HepG2 (cell line): ENCODE measurements around the gene CPB2. TPM values are rescaled to one million over a fixed set of nuclear protein-coding genes. Genes with fewer than 3 reads are reported as not detected.

Experiments
- ATAC-seq: fragments of 200-7000 bp; cut with Tn5 transposase; 3 replicates; pipeline ENCODE4 v1.9.1; 2020; ENCODE audit warnings: mild to moderate bottlenecking, moderate library complexity
- BruUV-seq: library from RNA; stranded (reverse); fragments of 400-500 nt; replicated peaks from 2 replicates; lab custom pipeline; 2021; lab: Mats Ljungman, UMichigan
- CTCF ChIA-PET: fragments of 300-600 bp; formaldehyde crosslinking; extraction: SDS; loops from one replicate; lab custom pipeline; 2021; ENCODE audit warnings: low total read pairs, inconsistent platforms, low intra/inter-chr PET ratio; lab: Yijun Ruan, JAX
- POLR2A ChIA-PET: fragments of 350-600 bp; sonication (Branson Sonifier 250); formaldehyde crosslinking; loops from one replicate; lab custom pipeline; 2020; ENCODE audit warnings: antibody characterized with exemption, inconsistent platforms; lab: Yijun Ruan, JAX
- DNase-seq: peaks from one replicate; pipeline ENCODE4 v3.0.0-alpha.2; 2015; ENCODE audit warnings: low spot score
- FAIRE-seq: peaks from 3 replicates; lab custom pipeline; 2011; peaks lifted over from hg19 to GRCh38; lab: Jason Lieb, UNC
- H2AFZ ChIP-seq: one replicate; pipeline ENCODE4 v1.6.1; 2011; ENCODE audit warnings: low read length, inconsistent platforms
- H3K27ac ChIP-seq: fragments of 300-600 bp; 3 replicates; pipeline ENCODE4 v1.8.0; 2011; ENCODE audit warnings: mixed run types, mild to moderate bottlenecking, mixed read lengths, low read length, inconsistent platforms; ENCODE audit not compliant: insufficient read depth; ENCODE audit errors: extremely low read length
- H3K27me3 ChIP-seq, 2 experiments: fragments of 200-600 bp in 1 of 2; 2 replicates in 1 of 2; 3 replicates in 1 of 2; pipeline versions ENCODE4 v1.6.0 to v1.8.0; 2011; ENCODE audit warnings: low read length in 2 of 2, mild to moderate bottlenecking in 2 of 2, moderate library complexity in 2 of 2, inconsistent platforms in 1 of 2; ENCODE audit not compliant: insufficient read depth in 2 of 2, control insufficient read depth in 1 of 2
- H3K36me3 ChIP-seq, 2 experiments: fragments of 200-600 bp in 1 of 2; replicated peaks in 1 of 2; 2 replicates in 1 of 2; 3 replicates in 1 of 2; pipeline versions ENCODE4 v1.5.1 to v1.8.0; 2011; ENCODE audit warnings: low read length in 2 of 2, inconsistent platforms in 1 of 2; ENCODE audit not compliant: insufficient read depth in 2 of 2, control insufficient read depth in 1 of 2
- H3K4me1 ChIP-seq: 2 replicates; pipeline ENCODE4 v1.5.1; 2012; ENCODE audit warnings: low read length, inconsistent platforms; ENCODE audit not compliant: insufficient read depth
- H3K4me2 ChIP-seq: 2 replicates; pipeline ENCODE4 v1.6.0; 2011; ENCODE audit warnings: low read depth, low read length, inconsistent platforms
- H3K4me3 ChIP-seq, 3 experiments: fragments of 200-600 bp in 1 of 3; sonication (generic), shearing (Covaris generic) in 1 of 3; replicated peaks in 1 of 3; 2 replicates each; pipeline ENCODE4 v1.5.1; 2011 to 2016; ENCODE audit warnings: low read length in 3 of 3, inconsistent platforms in 2 of 3, low read depth in 2 of 3, mild to moderate bottlenecking in 2 of 3, control low read depth in 1 of 3, mixed read lengths in 1 of 3; ENCODE audit not compliant: insufficient read depth in 1 of 3
- H3K79me2 ChIP-seq: one replicate; pipeline ENCODE4 v1.6.1; 2011; ENCODE audit warnings: low read length, inconsistent platforms; ENCODE audit not compliant: insufficient read depth
- H3K9ac ChIP-seq: 2 replicates; pipeline ENCODE4 v1.6.0; 2011; ENCODE audit warnings: mild to moderate bottlenecking, low read depth, low read length, inconsistent platforms; ENCODE audit not compliant: insufficient read depth
- H3K9me3 ChIP-seq: 2 replicates; pipeline ENCODE4 v1.5.1; 2012; ENCODE audit warnings: mild to moderate bottlenecking, low read length
- H4K20me1 ChIP-seq: 2 replicates; pipeline ENCODE4 v1.6.0; 2011; ENCODE audit warnings: inconsistent platforms, mild to moderate bottlenecking, low read length, moderate library complexity; ENCODE audit not compliant: insufficient read depth
- DMAP1 ChIP-seq: IDR thresholded peaks from 2 replicates; pipeline ENCODE4 v1.6.1; 2016
- ETV5 ChIP-seq: IDR thresholded peaks from 2 replicates; pipeline ENCODE4 v1.6.1; 2018; ENCODE audit warnings: missing biosample characterization, missing genetic modification reagents, inconsistent platforms, borderline replicate concordance
- GTF2F1 ChIP-seq: fragments of 150-350 bp; IDR thresholded peaks from 2 replicates; pipeline ENCODE4 v1.6.1; 2014; ENCODE audit warnings: low read length
- KLF9 ChIP-seq: IDR thresholded peaks from 2 replicates; pipeline ENCODE4 v1.6.1; 2016; ENCODE audit warnings: low read depth
- MXD4 ChIP-seq: IDR thresholded peaks from 2 replicates; pipeline ENCODE4 v1.6.1; 2016; ENCODE audit warnings: mild to moderate bottlenecking, missing biosample characterization, missing genetic modification reagents
- NCOA2 ChIP-seq: sonication (generic); formaldehyde crosslinking; IDR thresholded peaks from 2 replicates; pipeline ENCODE4 v1.8.0; 2022; ENCODE audit warnings: inconsistent platforms
- PAF1 ChIP-seq: IDR thresholded peaks from 2 replicates; pipeline ENCODE4 v1.6.1; 2016; ENCODE audit warnings: missing genetic modification reagents, missing compliant biosample characterization
- PPARG ChIP-seq: conservative IDR thresholded peaks from 2 replicates; pipeline ENCODE4 v1.6.1; 2016; ENCODE audit warnings: missing biosample characterization, missing genetic modification reagents
- PTBP1 ChIP-seq: fragments of 200-400 bp; formaldehyde crosslinking; IDR thresholded peaks from 2 replicates; pipeline ENCODE4 v1.6.1; 2018; ENCODE audit warnings: low read length, low read depth; ENCODE audit not compliant: poor library complexity, severe bottlenecking
- RARG ChIP-seq: sonication (generic); formaldehyde crosslinking; IDR thresholded peaks from 2 replicates; pipeline ENCODE4 v1.4.0; 2020; ENCODE audit warnings: low read depth, mild to moderate bottlenecking, missing genetic modification reagents
- SMARCC2 ChIP-seq: fragments of 450-650 bp; IDR thresholded peaks from 2 replicates; pipeline ENCODE4 v1.6.1; 2017; ENCODE audit warnings: antibody characterized with exemption, mild to moderate bottlenecking
- THAP7 ChIP-seq: sonication (generic); formaldehyde crosslinking; IDR thresholded peaks from 2 replicates; pipeline ENCODE4 v1.8.1; 2023; ENCODE audit warnings: mild to moderate bottlenecking, missing genetic modification reagents
- THYN1 ChIP-seq: sonication (generic); formaldehyde crosslinking; IDR thresholded peaks from 2 replicates; pipeline ENCODE4 v1.8.1; 2023; ENCODE audit warnings: low read depth, mild to moderate bottlenecking, moderate library complexity, missing genetic modification reagents, borderline replicate concordance
- WIZ ChIP-seq: sonication (generic); formaldehyde crosslinking; IDR thresholded peaks from 2 replicates; pipeline ENCODE4 v1.5.1; 2020; ENCODE audit warnings: mild to moderate bottlenecking, missing genetic modification reagents
- ZGPAT ChIP-seq: IDR thresholded peaks from 2 replicates; pipeline ENCODE4 v1.6.1; 2016; ENCODE audit warnings: mild to moderate bottlenecking
- ZNF235 ChIP-seq: sonication (generic); formaldehyde crosslinking; IDR thresholded peaks from 2 replicates; pipeline ENCODE4 v1.8.1; 2023; ENCODE audit warnings: mild to moderate bottlenecking, missing genetic modification reagents, borderline replicate concordance
- ZNF256 ChIP-seq: sonication (generic); formaldehyde crosslinking; conservative IDR thresholded peaks from 2 replicates; pipeline ENCODE4 v1.4.0; 2020; ENCODE audit warnings: missing genetic modification reagents
- ZNF329 ChIP-seq: sonication (generic); formaldehyde crosslinking; IDR thresholded peaks from 2 replicates; pipeline ENCODE4 v1.9.0; 2021; ENCODE audit warnings: low read depth, mild to moderate bottlenecking, missing genetic modification reagents
- ZNF570 ChIP-seq: sonication (generic); formaldehyde crosslinking; IDR thresholded peaks from 2 replicates; pipeline ENCODE4 v1.4.0; 2020; ENCODE audit warnings: mild to moderate bottlenecking, missing genetic modification reagents, borderline replicate concordance
- ZNF615 ChIP-seq: sonication (generic); formaldehyde crosslinking; IDR thresholded peaks from 2 replicates; pipeline ENCODE4 v1.5.0; 2020; ENCODE audit warnings: mild to moderate bottlenecking, missing genetic modification reagents, borderline replicate concordance
- ZNF672 ChIP-seq: sonication (generic); formaldehyde crosslinking; IDR thresholded peaks from 2 replicates; pipeline ENCODE4 v1.8.1; 2022; ENCODE audit warnings: missing genetic modification reagents
- WGBS: methylation state at CpG from one replicate; pipeline ENCODE4 v1.1.6; 2017; ENCODE audit warnings: low lambda C conversion rate; 5-methylcytosine and 5-hydroxymethylcytosine counted together
- in situ Hi-C: cut with HindIII; loops from 2 replicates; pipeline ENCODE4 v1.10.0; 2017; ENCODE audit warnings: low pct_unique_long_range_greater_than_20kb; ENCODE audit not compliant: extremely low pct_ligation_motif_present
- intact Hi-C: fragments of 100-400 bp; cut with micrococcal nuclease; formaldehyde crosslinking; loops from one replicate; pipeline ENCODE4 v1.10.0; 2022; ENCODE audit not compliant: unreplicated experiment
- polyA plus RNA-seq, 8 experiments: library from polyadenylated mRNA; depleted of rRNA in 3 of 8; stranded (reverse) in 7 of 8; unstranded in 1 of 8; fragments of >200 nt; fragmentation: Illumina TruSeq in 4 of 8; extraction: Trizol in 4 of 8; gene quantifications; 2 replicates each; pipeline versions ENCODE4 v1.2.1 to v1.2.3, GENCODE V29; 2011 to 2016; ENCODE audit warnings: low read depth in 4 of 8, missing spikeins in 1 of 8, mixed read lengths in 1 of 8; ENCODE audit not compliant: insufficient read depth in 1 of 8
- total RNA-seq, 5 experiments: library from RNA; depleted of rRNA; stranded (reverse); fragments of >200 nt; fragmentation: Illumina TruSeq; extraction: Trizol; gene quantifications; 2 replicates each; pipeline ENCODE4 v1.2.3, GENCODE V29; 2016; ENCODE audit warnings: low read depth in 1 of 5
- TF ChIP-seq, protein P1 (sequence below): sonication (generic); formaldehyde crosslinking; IDR thresholded peaks from 2 replicates; pipeline ENCODE4 v1.4.0; 2020; ENCODE audit warnings: missing genetic modification reagents, borderline replicate concordance

The CPB2 gene
- total and polyA plus RNA-seq, 2 of the 13 experiments (the other 11 are each of a cell fraction or from before 2014, with no cell fraction given): 125 to 140 TPM

DNA sequence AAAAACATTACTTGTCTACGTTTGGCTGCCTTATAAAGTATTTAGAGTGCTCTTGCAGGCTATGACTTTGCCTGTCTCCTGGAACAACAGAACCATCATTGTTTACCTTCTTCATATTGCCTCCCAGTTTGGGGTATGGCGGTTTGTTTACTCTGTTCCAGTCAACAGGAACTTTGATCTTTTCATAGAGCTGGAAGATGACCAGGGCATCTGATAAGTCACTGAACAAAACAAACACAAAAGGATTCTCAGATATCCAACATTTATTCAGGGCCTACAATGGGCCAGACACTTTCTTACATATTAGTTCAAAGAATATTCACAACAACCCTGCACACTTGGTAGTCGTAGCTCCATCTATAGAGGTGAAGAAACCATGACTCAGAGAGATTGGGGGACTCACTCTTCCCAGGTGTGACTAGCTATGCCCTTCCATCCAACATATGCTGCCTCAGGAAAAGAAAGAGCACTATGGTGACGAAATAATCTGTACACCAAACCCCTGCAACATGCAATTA is 38.4 kb upstream of the CPB2 start:
- POLR2A ChIA-PET: interaction anchor here (0.7 to 1.9 kb wide), 10 partner anchors 9 to 653 kb away, joined by 3 to 10 read pairs (median 4); partner anchors contain the start of gene CPB2
- H3K4me3 ChIP-seq: peak overlapping the region in 2 of 3 experiments; percentile 34 to 51; a peak in 3 of 6 replicates
- no peaks in the 10 kb centered on the region for H3K27me3 ChIP-seq
- peak overlapping the region; percentile 63 for H3K4me2 ChIP-seq
- WGBS: 2% methylated on average over 4 of the region's 4 CpGs
- H4K20me1 ChIP-seq: no peaks in the 10 kb centered on the region
- no peaks in the 10 kb centered on the region for H3K36me3 ChIP-seq
- no peak overlapping the region for H2AFZ ChIP-seq
- intact Hi-C loops (loop anchor here (2.0 to 5.0 kb wide), 3 partner anchors 16 to 36 kb away; partner anchors contain the start of gene CPB2), in situ Hi-C loops (loop anchor here (10.0 kb wide), 1 partner anchor 542 kb away; no protein-coding TSS in a partner anchor)
- DNase-seq: peak; percentile 99
- H3K9me3 ChIP-seq: no peaks in the 10 kb centered on the region
- H3K79me2 ChIP-seq: no peaks in the 10 kb centered on the region
- H3K9ac ChIP-seq: peak overlapping the region; percentile 69
- CTCF ChIA-PET: interaction anchor here (1.2 kb wide), 1 partner anchor 16 kb away, joined by 4 read pairs; no protein-coding TSS in a partner anchor
- no TSS peak for BruUV-seq
- peak overlapping the region; percentile 96 for H3K27ac ChIP-seq
- ATAC-seq: peak; percentile 95
- H3K4me1 ChIP-seq: peaks cover 69% of the 10 kb centered on the region
- FAIRE-seq: peak; percentile 69
- TF ChIP-seq PPARG (CRISPR knock-in tag): peak; percentile 66; the same call in 1 of the 2 replicates
- peak; percentile 88 for TF ChIP-seq ZGPAT (CRISPR knock-in tag)
- TF ChIP-seq SMARCC2: peak; percentile 66; the same call in 1 of the 2 replicates
- no peak for TF ChIP-seq ZNF235
- TF ChIP-seq MXD4 (CRISPR knock-in tag): peak; percentile 68
- no peak for TF ChIP-seq ZNF615 (CRISPR knock-in tag)
- TF ChIP-seq PTBP1: no peak
- TF ChIP-seq ETV5: peak; percentile 74; the same call in 1 of the 2 replicates
- no peak for TF ChIP-seq ZNF256 (CRISPR knock-in tag)
- TF ChIP-seq ZNF570 (CRISPR knock-in tag): no peak
- no peak for TF ChIP-seq THAP7
- TF ChIP-seq RARG (CRISPR knock-in tag): no peak
- no peak for TF ChIP-seq DMAP1 (CRISPR knock-in tag)
- no peak for TF ChIP-seq ZNF329
- no peak for TF ChIP-seq THYN1
- no peak for TF ChIP-seq PAF1 (CRISPR knock-in tag)
- TF ChIP-seq KLF9 (CRISPR knock-in tag): 0 out of 2 replicates have a peak, but pooled peaks have one; percentile 27
- TF ChIP-seq, protein P1, sequence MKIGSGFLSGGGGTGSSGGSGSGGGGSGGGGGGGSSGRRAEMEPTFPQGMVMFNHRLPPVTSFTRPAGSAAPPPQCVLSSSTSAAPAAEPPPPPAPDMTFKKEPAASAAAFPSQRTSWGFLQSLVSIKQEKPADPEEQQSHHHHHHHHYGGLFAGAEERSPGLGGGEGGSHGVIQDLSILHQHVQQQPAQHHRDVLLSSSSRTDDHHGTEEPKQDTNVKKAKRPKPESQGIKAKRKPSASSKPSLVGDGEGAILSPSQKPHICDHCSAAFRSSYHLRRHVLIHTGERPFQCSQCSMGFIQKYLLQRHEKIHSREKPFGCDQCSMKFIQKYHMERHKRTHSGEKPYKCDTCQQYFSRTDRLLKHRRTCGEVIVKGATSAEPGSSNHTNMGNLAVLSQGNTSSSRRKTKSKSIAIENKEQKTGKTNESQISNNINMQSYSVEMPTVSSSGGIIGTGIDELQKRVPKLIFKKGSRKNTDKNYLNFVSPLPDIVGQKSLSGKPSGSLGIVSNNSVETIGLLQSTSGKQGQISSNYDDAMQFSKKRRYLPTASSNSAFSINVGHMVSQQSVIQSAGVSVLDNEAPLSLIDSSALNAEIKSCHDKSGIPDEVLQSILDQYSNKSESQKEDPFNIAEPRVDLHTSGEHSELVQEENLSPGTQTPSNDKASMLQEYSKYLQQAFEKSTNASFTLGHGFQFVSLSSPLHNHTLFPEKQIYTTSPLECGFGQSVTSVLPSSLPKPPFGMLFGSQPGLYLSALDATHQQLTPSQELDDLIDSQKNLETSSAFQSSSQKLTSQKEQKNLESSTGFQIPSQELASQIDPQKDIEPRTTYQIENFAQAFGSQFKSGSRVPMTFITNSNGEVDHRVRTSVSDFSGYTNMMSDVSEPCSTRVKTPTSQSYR: peak; percentile 11; the same call in 1 of the 2 replicates
- TF ChIP-seq NCOA2: peak; percentile 91
- TF ChIP-seq WIZ (CRISPR knock-in tag): no peak
- TF ChIP-seq ZNF672 (CRISPR knock-in tag): no peak
- no peak for TF ChIP-seq GTF2F1
